LNCaP clone FGC (cell line): Measurements from ENCODE around the gene FAM162A.
A peak's percentile ranks its signal among the peaks of the same experiment; 100 is the strongest.
"Not testable (repeated sequence)": the region's sequence is repeated elsewhere in the genome, so short reads cannot be mapped to it uniquely, and the experiment has no call there.

Source experiments
- DNase-seq: peaks from one replicate; pipeline ENCODE4 v3.0.0-alpha.2; 2011; ENCODE audit warnings: low read depth
- H3K4me3 ChIP-seq: 2 replicates; pipeline ENCODE4 v1.5.1; 2011; ENCODE audit warnings: mild to moderate bottlenecking, low read depth, low read length, control low read depth
- TF ChIP-seq, protein P1 (sequence below): IDR thresholded peaks from 2 replicates; pipeline ENCODE4 v1.5.1; 2012; ENCODE audit warnings: mild to moderate bottlenecking; ENCODE audit not compliant: control insufficient read depth, insufficient read depth; ENCODE audit errors: extremely low read depth

Gene FAM162A

DNA sequence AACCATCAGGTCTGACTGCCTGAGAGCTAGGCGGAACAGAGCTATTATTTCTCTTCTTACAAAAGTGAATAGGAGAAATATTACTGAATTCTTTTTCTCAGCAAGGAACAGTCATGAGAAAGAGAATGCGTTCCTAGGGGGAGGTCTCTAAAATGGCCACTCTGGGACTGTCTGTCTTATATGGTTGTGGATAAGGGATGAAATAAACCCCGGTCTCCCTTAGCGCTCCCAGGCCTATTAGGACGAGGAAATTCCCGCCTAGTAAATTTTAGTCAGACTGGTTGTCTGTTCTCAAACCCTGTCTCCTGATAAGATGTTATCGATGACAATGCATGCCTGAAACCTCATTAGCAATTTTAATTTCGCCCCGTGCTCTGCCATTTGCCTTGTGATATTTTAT lies 52.0 kb downstream of the FAM162A start:
- no peak for DNase-seq
- H3K4me3 ChIP-seq, result no peak overlapping the region
- TF ChIP-seq, protein P1, sequence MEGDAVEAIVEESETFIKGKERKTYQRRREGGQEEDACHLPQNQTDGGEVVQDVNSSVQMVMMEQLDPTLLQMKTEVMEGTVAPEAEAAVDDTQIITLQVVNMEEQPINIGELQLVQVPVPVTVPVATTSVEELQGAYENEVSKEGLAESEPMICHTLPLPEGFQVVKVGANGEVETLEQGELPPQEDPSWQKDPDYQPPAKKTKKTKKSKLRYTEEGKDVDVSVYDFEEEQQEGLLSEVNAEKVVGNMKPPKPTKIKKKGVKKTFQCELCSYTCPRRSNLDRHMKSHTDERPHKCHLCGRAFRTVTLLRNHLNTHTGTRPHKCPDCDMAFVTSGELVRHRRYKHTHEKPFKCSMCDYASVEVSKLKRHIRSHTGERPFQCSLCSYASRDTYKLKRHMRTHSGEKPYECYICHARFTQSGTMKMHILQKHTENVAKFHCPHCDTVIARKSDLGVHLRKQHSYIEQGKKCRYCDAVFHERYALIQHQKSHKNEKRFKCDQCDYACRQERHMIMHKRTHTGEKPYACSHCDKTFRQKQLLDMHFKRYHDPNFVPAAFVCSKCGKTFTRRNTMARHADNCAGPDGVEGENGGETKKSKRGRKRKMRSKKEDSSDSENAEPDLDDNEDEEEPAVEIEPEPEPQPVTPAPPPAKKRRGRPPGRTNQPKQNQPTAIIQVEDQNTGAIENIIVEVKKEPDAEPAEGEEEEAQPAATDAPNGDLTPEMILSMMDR, result no peak

DNA sequence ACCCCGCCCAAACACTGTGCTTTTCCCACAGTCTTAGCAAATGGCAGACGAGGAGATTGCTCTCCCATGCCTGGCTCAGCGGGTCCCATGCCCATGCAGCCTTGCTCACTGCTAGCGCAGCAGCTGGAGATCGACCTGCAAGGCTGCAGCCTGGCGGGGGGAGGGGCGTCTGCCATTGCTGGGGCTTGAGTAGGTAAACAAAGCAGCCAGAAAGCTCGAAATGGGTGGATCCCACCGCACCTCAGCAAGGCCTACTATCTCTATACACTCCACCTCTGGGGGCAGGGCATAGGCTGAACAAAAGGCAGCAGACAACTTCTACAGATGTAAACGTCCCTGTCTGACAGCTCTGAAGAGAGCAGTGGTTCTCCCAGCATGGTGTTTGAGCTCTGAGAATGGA lies 59.1 kb downstream of the FAM162A start:
- TF ChIP-seq, protein P1, result no peak
- no peak overlapping the region for H3K4me3 ChIP-seq

DNA sequence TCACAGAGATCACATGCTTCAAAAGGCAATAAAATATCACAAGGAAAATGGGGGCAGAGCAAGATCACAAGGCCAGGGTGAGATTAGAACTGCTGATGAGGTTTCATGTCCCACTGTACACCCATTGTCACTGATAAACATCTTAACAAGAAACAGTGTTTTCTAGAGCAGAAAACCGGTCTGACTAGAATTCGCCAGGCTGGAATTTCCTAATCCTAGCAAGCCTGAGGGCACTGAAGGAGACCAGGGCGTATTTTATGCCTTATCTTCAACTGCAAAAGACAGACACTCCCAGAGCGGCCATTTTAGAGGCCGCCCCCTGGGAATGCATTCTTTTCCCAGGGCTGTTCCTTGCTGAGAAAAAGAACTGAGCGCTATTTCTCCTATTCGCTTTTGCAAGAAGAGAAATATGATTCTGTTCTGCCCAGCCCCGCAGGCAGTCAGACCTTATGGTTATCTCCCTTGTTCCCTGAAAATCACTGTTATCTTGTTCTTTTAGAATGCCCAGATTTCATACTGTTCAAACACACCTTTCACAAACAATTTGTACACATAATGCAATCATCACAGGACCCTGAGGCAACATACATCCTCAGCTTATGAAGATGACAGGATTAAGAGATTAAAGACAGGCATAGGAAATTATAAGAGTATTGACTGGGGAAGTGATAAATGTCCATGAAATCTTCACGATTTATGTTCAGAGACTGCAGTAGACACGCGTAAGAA lies 59.9 kb downstream of the FAM162A start:
- peak; percentile 86 for DNase-seq
- H3K4me3 ChIP-seq, result not testable (repeated sequence)

More for the DNA sequence above, 59.1 kb downstream of the FAM162A start:
- DNase-seq, result no peak

DNA sequence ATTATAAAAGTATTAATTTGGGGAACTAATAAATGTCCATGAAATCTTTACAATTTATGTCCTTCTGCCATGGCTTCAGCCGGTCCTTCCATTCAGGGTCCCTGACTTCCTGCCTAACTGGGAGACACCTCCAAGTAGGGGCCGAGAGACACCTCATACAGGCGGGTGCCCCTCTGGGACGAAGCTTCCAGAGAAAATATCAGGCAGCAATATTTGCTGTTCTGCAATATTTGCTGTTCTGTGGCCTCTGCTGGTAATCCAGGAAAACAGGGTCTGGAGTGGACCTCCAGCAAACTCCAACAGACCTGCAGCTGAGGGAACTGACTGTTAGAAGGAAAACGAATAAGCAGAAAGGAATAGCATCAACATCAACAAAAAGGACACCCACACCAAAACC lies 60.5 kb downstream of the FAM162A start:
- DNase-seq, H3K4me3 ChIP-seq: not testable (repeated sequence)

DNA sequence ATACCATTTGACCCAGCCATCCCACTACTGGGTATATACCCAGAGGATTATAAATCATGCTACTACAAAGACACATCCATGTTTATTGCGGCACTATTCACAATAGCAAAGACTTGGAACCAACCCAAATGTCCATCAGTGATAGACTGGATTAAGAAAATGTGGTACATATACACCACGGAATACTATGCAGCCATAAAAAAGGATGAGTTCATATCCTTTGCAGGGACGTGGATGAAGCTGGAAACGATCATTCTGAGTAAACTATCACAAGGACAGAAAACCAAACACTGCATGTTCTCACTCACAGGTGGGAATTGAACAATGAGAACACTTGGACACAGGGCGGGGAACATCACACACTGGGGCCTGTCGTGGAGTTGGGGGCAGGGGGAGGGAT lies 64.2 kb downstream of the FAM162A start:
- not testable (repeated sequence) for DNase-seq, H3K4me3 ChIP-seq

DNA sequence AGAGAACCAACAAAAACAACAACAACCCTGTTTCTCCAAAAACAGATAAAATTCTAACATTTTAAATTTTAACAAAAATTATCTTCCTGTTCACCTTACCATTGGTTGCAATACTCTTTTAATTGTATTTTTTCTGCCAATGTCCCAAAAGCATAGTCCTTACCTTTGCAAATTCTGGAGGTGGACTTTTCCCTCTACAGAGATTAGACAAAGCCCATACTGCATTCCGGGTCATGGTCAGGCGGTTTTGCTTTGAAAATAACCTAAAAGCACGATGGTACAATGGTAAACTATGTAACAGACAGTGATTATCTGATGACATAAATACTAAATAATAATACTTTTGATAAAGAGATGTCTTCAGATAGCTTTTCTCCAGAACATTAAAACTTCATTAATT lies 67.4 kb downstream of the FAM162A start:
- DNase-seq, result no peak
- TF ChIP-seq, protein P1, result no peak
- H3K4me3 ChIP-seq, result no peak overlapping the region

DNA sequence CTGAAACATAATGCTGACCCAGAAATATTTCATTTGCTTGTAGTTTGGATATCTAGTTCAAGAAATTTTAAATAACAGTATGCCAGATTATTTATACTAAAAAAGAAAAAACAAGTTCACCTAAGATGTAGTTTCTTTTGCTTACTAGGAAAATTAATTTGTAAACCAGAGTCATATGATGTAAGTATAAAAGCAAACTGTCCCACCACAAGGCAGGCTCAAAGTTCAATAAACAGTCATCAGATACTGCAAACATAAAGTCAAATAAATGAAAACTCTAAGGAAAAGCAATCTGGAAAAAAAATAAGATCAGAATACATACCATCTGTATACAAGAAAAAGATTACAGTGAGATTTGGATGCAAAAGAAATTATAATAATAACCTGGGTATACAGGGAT lies 72.1 kb downstream of the FAM162A start:
- no peak for DNase-seq
- TF ChIP-seq, protein P1, result no peak
- no peak overlapping the region for H3K4me3 ChIP-seq

DNA sequence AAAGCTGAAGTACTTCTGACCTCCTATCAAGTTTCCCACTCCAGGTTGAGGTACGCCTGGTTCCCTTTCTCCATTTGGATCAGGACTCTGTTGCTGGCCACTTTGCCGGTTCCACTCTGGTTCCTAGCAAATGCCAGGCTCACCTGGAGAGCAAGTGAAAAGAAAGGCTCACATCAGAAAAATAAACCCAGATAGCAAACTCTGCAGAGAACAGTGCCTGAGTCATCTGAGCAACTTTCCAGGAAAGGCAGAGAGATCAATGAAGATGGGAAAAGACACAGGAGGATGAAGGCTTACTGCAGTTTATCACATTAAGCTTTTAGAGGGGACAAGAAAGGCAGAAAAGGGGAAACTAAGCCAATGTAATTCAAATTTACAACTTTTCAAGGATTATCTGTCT lies 73.7 kb downstream of the FAM162A start:
- DNase-seq, result no peak
- H3K4me3 ChIP-seq, result no peak overlapping the region
- TF ChIP-seq, protein P1, result no peak
